BLaER1 (cell line): ENCODE measurements around the gene BCL10.
A peak's percentile ranks its signal among the peaks of the same experiment; 100 is the strongest.

ENCODE experiments used
- H3K27ac ChIP-seq: shearing (Covaris generic); formaldehyde crosslinking; 2 replicates; pipeline ENCODE4 v1.8.1; 2022
- H3K27me3 ChIP-seq: shearing (Covaris generic); formaldehyde crosslinking; 2 replicates; pipeline ENCODE4 v1.8.1; 2022
- H3K36me3 ChIP-seq: shearing (Covaris generic); formaldehyde crosslinking; 2 replicates; pipeline ENCODE4 v1.8.1; 2022
- H3K4me1 ChIP-seq: shearing (Covaris generic); formaldehyde crosslinking; 2 replicates; pipeline ENCODE4 v1.8.1; 2022
- H3K4me2 ChIP-seq: shearing (Covaris generic); formaldehyde crosslinking; 2 replicates; pipeline ENCODE4 v1.8.1; 2022
- H3K4me3 ChIP-seq: shearing (Covaris generic); formaldehyde crosslinking; 2 replicates; pipeline ENCODE4 v1.8.1; 2022
- H3K9ac ChIP-seq: shearing (Covaris generic); formaldehyde crosslinking; 2 replicates; pipeline ENCODE4 v1.8.1; 2022
- H3K9me3 ChIP-seq: shearing (Covaris generic); formaldehyde crosslinking; 2 replicates; pipeline ENCODE4 v1.8.1; 2022
- H4K20me1 ChIP-seq: shearing (Covaris generic); formaldehyde crosslinking; 2 replicates; pipeline ENCODE4 v1.8.1; 2022
- Cebpa-rat ChIP-seq: shearing (Covaris generic); IDR thresholded peaks from 2 replicates; pipeline ENCODE4 v1.8.1; 2022

BCL10 gene

GRCh38 chr1:85317560-85317959 lies 41.1 kb upstream of the BCL10 start:
- no peak for TF ChIP-seq Cebpa-rat
- no peaks in the 10 kb centered on the region for H3K9me3 ChIP-seq
- H3K27me3 ChIP-seq, result peaks cover 78% of the 10 kb centered on the region
- no peaks in the 10 kb centered on the region for H3K36me3 ChIP-seq
- no peak overlapping the region for H3K27ac ChIP-seq
- H4K20me1 ChIP-seq, result no peaks in the 10 kb centered on the region
- peaks cover 20% of the 10 kb centered on the region for H3K4me1 ChIP-seq
- no peak overlapping the region for H3K9ac ChIP-seq
- no peak overlapping the region for H3K4me2 ChIP-seq
- H3K4me3 ChIP-seq, result no peak overlapping the region

GRCh38 chr1:85316321-85316720 lies 39.9 kb upstream of the BCL10 start:
- Histone ChIP-seq H3K9ac (no peak overlapping the region), H4K20me1 (0 out of 2 replicates have a peak, but pooled peaks cover 5% of the 10 kb centered on the region), H3K4me1 (peaks cover 26% of the 10 kb centered on the region), H3K27me3 (peaks cover 74% of the 10 kb centered on the region), H3K36me3 (no peaks in the 10 kb centered on the region), H3K9me3 (no peaks in the 10 kb centered on the region), H3K4me2 (no peak overlapping the region), H3K4me3 (no peak overlapping the region), H3K27ac (no peak overlapping the region)
- no peak for TF ChIP-seq Cebpa-rat

GRCh38 chr1:85315789-85316188 lies 39.4 kb upstream of the BCL10 start:
- no peaks in the 10 kb centered on the region for H3K9me3 ChIP-seq
- no peak overlapping the region for H3K4me2 ChIP-seq
- H3K4me1 ChIP-seq, result peaks cover 26% of the 10 kb centered on the region
- H3K36me3 ChIP-seq, result no peaks in the 10 kb centered on the region
- TF ChIP-seq Cebpa-rat, result no peak
- no peak overlapping the region for H3K9ac ChIP-seq
- no peak overlapping the region for H3K27ac ChIP-seq
- no peak overlapping the region for H3K4me3 ChIP-seq
- H4K20me1 ChIP-seq, result 0 out of 2 replicates have a peak, but pooled peaks cover 5% of the 10 kb centered on the region
- peaks cover 74% of the 10 kb centered on the region for H3K27me3 ChIP-seq

GRCh38 chr1:85314726-85315125 lies 38.3 kb upstream of the BCL10 start:
- no peak overlapping the region for H3K4me2 ChIP-seq
- no peak overlapping the region for H3K4me3 ChIP-seq
- H3K27me3 ChIP-seq, result peaks cover 70% of the 10 kb centered on the region
- TF ChIP-seq Cebpa-rat, result no peak
- H3K27ac ChIP-seq, result no peak overlapping the region
- H3K36me3 ChIP-seq, result no peaks in the 10 kb centered on the region
- no peaks in the 10 kb centered on the region for H3K9me3 ChIP-seq
- no peak overlapping the region for H3K9ac ChIP-seq
- 0 out of 2 replicates have a peak, but pooled peaks cover 5% of the 10 kb centered on the region for H4K20me1 ChIP-seq
- H3K4me1 ChIP-seq, result peaks cover 26% of the 10 kb centered on the region

GRCh38 chr1:85313888-85314696 lies 37.7 kb upstream of the BCL10 start:
- Histone ChIP-seq H3K27ac (no peak overlapping the region), H3K4me3 (no peak overlapping the region), H3K36me3 (no peaks in the 10 kb centered on the region), H3K9ac (no peak overlapping the region), H3K27me3 (peaks cover 66% of the 10 kb centered on the region), H4K20me1 (0 out of 2 replicates have a peak, but pooled peaks cover 5% of the 10 kb centered on the region), H3K9me3 (no peaks in the 10 kb centered on the region), H3K4me2 (peak overlapping the region; percentile 37), H3K4me1 (peaks cover 26% of the 10 kb centered on the region)
- TF ChIP-seq Cebpa-rat, result no peak

GRCh38 chr1:85311818-85312217 lies 35.4 kb upstream of the BCL10 start:
- 0 out of 2 replicates have a peak, but pooled peaks cover 5% of the 10 kb centered on the region for H4K20me1 ChIP-seq
- no peak overlapping the region for H3K9ac ChIP-seq
- no peaks in the 10 kb centered on the region for H3K9me3 ChIP-seq
- H3K36me3 ChIP-seq, result no peaks in the 10 kb centered on the region
- no peak for TF ChIP-seq Cebpa-rat
- H3K27me3 ChIP-seq, result peaks cover 51% of the 10 kb centered on the region
- no peak overlapping the region for H3K27ac ChIP-seq
- peaks cover 26% of the 10 kb centered on the region for H3K4me1 ChIP-seq
- peak overlapping the region; percentile 77 for H3K4me2 ChIP-seq
- no peak overlapping the region; the same call in 1 of the 2 replicates for H3K4me3 ChIP-seq

- no peaks in the 10 kb centered on the region for H3K36me3 ChIP-seq
- no peaks in the 10 kb centered on the region for H3K9me3 ChIP-seq
- H3K4me3 ChIP-seq, result no peak overlapping the region
- no peak overlapping the region for H3K9ac ChIP-seq
- H3K4me1 ChIP-seq, result peaks cover 28% of the 10 kb centered on the region
- H4K20me1 ChIP-seq, result 0 out of 2 replicates have a peak, but pooled peaks cover 5% of the 10 kb centered on the region
- no peak overlapping the region for H3K4me2 ChIP-seq
- no peak for TF ChIP-seq Cebpa-rat
- peaks cover 24% of the 10 kb centered on the region for H3K27me3 ChIP-seq
- H3K27ac ChIP-seq, result no peak overlapping the region
These were observed 32.5 kb upstream of the BCL10 start for GRCh38 chr1:85308833-85309350.

- H3K4me2 ChIP-seq, result no peak overlapping the region
- no peak overlapping the region for H3K4me3 ChIP-seq
- TF ChIP-seq Cebpa-rat, result no peak
- H3K4me1 ChIP-seq, result peaks cover 25% of the 10 kb centered on the region
- no peak overlapping the region for H3K9ac ChIP-seq
- peaks cover 17% of the 10 kb centered on the region for H3K27me3 ChIP-seq
- H4K20me1 ChIP-seq, result 0 out of 2 replicates have a peak, but pooled peaks cover 5% of the 10 kb centered on the region
- H3K27ac ChIP-seq, result no peak overlapping the region
- H3K9me3 ChIP-seq, result no peaks in the 10 kb centered on the region
- H3K36me3 ChIP-seq, result no peaks in the 10 kb centered on the region
These were observed 31.8 kb upstream of the BCL10 start for GRCh38 chr1:85307987-85308832.

GRCh38 chr1:85306236-85306635 lies 29.8 kb upstream of the BCL10 start:
- H3K9ac ChIP-seq, result no peak overlapping the region
- H3K36me3 ChIP-seq, result no peaks in the 10 kb centered on the region
- TF ChIP-seq Cebpa-rat, result no peak
- H3K27me3 ChIP-seq, result peaks cover 16% of the 10 kb centered on the region; the same call in 1 of the 2 replicates
- no peaks in the 10 kb centered on the region for H3K9me3 ChIP-seq
- H3K4me3 ChIP-seq, result no peak overlapping the region
- H3K27ac ChIP-seq, result no peak overlapping the region
- no peak overlapping the region for H3K4me2 ChIP-seq
- H3K4me1 ChIP-seq, result peaks cover 12% of the 10 kb centered on the region
- H4K20me1 ChIP-seq, result no peaks in the 10 kb centered on the region
